Stimulated activated CD8-positive, alpha-beta memory T cell treated with anti-CD3 and anti-CD28 coated beads, Interleukin-7, amount 100 ng/mL, for 1 hour (primary cell): ENCODE results near the gene BSG.
A peak's percentile ranks its signal among the peaks of the same experiment; 100 is the strongest.

Experiments used
- DNase-seq, 2 donors: peaks; one replicate each; pipeline ENCODE4 v3.0.0-alpha.2; 2020; ENCODE audit warnings: low read depth in 2 of 2

The BSG gene

DNA sequence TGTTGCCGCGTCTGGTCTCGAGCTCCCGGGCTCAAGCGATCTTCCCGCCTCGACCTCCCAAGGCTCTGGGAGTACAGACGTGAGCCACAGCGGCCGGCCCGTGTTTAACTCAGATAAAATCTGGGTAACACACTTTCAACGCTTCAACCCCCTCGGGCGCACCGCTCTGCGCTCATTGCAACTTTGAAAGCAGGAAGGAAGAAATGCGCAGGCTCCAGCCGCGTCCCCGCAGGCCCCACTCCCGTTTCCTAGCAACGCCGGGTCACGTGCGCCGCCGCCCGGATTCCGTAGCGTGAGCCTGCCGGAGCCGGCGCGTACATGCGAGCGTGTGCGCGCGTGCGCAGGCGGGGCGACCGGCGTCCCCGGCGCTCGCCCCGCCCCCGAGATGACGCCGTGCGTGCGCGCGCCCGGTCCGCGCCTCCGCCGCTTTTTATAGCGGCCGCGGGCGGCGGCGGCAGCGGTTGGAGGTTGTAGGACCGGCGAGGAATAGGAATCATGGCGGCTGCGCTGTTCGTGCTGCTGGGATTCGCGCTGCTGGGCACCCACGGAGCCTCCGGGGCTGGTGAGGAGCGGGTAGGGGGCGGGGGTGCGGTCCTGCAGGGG, at the start of gene BSG:
TSS of gene BSG (plus strand) at position 457 of the 603 bp plus-strand sequence. CDS start at position 496, 39 bp downstream.
- peak; percentile 96 to 97 for DNase-seq

DNA sequence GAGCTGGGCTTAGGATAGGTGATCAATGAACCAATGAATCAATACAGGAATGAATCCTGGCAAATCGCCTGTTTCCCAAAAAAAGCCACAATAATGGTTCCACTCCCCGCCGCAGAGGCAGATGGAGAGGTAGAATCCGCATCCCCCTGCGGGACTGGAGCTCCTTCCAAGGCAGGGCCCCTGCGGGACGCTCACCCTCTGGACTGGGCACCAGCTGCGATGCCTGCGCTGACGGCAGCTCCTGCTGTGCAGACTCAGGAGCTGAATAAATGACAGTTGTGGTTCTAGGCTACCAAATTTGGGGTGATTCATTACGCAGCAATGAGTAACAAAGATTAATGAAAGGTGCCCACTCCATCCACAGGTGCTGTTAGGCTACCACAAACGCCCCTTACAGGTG, 49.7 kb upstream of the BSG start:
- no peak for DNase-seq

DNA sequence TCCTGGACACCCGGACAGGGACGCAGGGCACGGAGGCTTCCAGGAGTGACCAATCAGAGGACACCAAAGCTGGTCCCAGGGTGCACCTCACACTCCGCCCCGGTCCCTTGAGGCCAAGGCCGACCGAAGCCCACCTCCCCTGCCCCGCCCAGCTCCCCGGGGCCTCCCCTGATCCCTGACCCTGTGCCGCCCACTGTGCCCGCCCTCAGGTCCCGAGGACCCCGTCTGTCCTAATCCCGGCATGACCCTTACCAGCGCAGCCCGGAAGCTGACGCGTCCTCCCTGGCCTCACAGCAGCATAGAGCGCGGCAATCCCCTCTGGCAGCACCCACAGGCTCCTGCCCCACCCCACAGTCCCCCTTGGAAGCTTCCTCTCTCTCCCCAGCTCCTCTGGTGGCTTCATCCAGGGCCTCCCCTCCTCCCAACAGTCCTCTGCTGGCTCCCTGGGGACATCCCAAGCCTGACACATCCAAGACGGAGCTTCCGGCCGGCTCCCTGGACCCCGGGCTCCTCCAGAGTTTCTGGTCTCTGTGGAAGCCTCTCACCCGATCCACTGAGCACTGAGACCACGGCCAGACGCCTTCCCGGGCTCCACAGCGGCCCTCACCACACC, 48.2 kb upstream of the BSG start:
- DNase-seq = no peak

DNA sequence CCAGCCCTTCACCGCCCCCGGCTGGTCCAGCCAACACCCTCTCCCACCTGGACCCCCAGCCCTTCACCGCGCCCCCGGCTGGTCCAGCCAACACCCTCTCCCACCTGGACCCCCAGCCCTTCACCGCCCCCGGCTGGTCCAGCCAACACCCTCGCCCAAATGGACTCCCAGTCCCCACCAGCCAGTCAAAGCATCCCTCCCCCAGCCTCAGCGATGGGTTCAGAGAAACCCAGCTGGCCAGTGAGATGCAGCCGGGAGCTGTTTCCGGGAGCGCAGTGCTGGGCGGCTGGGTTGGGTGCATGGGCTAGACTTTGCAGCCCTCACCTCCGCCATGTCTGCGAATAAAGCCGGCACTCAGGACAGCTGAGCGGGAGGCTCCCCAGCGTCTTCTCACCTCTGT, 47.4 kb upstream of the BSG start:
- no peak for DNase-seq

DNA sequence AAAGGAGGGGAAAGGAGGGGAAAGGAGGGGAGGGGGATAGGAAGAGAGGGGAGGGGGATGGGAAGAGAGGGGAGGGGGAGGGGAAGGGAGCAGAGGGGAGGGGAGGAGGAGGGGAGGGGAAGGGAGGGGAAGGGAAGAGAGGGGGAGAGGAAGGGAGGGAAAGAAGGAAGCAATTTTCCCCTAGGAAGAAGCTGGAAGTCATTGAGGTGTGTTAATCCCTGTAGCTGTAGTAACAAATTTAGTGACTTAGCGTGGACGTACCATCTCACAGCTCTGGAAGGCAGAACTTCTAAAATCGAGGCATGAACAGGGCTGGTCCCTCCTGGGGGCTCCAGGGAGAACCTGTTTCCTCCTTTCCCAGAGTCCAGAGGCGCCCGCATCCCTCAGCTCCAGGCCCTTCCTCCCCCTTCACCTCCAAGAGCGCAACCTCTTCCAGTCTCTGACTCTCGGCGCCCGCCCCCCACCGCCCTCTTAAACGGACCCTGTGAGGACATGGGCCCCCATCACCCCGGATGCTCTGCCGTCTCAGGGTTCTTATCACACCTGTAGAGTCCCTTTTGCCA, 46.5 kb upstream of the BSG start:
- DNase-seq = no peak

DNA sequence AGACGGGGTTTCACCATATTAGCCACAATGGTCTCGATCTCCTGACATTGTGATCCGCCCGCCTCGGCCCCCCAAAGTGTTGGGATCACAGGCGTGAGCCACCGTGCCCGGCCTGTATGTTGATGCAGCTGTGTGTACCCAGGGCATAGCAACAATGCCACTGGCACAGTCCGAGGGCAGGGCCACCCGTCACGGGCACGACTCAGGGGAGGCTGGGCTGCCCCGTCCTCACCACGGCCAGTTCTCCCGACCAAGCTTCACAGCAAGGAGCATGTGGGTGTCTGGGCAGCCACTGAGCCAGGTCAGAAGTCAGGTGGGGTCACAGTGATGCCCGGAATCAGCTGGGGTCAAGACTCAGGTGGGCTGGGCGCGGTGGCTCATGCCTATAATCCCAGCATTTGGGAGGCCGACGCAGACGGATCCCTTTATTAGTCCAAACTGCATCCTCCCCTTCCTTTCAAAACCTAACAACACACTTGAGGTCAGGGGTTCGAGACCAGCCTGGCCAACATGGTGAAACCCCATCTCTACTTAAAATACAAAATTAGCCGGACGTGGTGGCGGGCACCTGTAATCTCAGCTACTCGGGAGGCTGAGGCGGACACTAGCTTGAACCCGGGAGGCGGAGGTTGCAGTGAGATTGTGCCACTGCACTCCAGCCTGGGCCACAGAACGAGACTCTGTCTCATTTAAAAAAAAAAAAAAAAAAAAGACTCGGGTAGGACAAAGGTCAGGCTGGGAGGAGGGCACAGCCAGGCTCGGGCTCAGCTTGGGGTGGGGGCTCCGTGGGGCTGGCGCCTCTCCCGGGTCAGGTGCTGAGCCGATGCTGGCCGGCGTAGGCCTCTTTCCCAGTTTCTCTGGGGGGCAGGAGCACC, 42.0 kb upstream of the BSG start:
- no peak for DNase-seq

DNA sequence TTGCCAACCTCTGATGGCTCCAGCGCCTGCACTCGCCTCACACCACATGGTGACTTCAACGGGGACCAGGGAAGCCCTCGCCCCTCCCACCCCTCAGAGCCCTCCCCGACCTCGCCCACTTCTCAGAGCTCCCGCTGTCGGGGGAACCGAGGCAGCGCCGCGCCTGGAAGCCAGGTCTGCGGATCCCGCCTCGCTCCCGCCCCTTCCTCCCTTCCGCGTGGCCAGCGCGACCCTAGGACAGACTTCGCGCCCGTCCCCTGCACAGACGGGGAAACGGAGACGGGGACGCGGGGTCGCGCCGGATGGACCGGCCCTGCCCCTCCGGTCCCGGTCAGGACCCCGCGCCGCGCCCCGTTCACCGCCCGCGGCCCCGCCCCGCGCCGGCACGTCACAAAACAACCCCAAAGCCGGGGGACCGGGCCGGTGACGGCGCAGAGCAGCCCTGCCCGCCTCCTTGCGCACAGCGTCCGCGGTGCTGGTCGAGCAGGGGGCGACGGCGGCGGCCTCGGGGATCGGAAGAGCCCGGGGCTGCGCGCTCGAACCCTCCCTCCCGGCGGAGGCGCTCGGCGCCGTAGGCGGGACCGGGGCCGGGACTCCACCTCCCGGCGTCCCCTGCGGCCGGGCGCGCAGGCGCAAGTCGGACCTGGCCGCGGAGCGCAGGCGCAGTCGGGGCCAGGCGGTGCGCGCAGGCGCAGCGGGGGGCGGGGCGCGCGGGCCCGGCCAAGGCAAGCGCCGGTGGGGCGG, 41.2 kb upstream of the BSG start:
- peak; percentile 68 to 74 for DNase-seq

DNA sequence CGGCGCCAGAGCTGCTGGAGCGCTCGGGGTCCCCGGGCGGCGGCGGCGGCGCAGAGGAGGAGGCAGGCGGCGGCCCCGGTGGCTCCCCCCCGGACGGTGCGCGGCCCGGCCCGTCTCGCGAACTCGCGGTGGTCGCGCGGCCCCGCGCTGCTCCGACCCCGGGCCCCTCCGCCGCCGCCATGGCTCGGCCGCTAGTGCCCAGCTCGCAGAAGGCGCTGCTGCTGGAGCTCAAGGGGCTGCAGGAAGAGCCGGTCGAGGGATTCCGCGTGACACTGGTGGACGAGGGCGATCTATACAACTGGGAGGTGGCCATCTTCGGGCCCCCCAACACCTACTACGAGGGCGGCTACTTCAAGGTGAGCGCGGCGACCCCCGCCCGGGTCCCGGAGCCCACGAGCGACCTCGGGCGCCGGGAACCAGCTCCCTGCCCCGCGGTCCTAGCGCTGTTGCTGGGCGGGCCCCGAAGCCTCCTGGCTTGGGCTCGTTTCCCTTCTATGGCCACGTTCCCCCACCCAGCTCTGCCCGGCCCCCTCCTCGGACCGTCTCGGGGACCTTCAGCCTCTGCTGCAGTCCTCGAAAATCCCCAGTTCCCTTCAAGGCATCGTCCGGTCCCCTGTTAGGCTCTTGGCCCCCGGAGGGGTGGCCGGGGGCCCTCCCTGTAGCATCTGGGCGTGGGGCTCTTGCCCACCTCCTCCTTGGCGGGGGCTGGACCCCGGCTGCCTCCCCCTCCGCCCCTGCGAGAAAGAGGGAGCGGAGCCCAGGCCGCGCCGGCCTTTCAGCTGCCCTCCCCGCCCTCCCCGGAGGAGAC, 40.4 kb upstream of the BSG start, which contains the start of gene CDC34:
TSS of gene CDC34 (plus strand) at position 8 of the 808 bp plus-strand sequence. CDS start at position 180, 172 bp downstream.
- no peak for DNase-seq

DNA sequence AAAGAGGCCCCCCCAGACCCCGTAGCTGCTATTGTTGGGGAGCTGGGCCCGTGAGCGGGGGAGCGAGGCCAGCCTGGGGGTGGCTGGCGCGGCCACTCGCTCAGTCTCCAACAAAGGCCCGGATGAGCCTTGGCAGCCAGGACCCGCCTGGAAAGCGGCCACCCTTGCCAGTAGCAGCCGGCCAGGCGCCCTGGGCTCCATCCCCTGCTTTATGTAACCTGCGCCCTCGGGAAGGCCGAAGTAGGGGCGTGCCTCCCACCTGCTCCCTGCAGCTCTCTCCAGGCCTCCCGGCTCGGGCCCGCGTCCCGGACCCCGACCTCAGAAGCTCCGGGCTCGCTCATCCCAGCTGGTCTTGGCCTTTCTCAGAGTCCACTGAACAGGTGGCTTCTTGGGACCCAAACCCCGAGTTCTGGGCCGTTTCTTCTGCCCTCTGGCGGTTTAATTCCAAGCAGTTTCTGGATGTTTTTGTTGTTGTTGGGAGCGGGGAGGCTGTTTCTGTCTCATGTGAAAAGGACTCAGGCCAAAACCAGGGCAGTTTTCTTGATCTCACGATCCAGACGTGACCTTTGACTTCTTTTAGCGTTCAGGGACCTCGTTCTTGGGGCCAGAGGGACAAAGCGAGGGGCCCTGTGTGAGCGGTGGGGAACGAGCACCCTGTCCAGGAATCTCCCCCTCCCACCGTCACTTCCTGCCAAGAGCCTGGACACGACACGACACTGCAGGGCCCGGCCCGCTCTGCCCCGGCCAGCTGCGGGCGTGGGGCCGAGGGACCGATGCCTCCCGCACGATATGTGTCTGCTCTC, 39.6 kb upstream of the BSG start:
- DNase-seq = no peak

DNA sequence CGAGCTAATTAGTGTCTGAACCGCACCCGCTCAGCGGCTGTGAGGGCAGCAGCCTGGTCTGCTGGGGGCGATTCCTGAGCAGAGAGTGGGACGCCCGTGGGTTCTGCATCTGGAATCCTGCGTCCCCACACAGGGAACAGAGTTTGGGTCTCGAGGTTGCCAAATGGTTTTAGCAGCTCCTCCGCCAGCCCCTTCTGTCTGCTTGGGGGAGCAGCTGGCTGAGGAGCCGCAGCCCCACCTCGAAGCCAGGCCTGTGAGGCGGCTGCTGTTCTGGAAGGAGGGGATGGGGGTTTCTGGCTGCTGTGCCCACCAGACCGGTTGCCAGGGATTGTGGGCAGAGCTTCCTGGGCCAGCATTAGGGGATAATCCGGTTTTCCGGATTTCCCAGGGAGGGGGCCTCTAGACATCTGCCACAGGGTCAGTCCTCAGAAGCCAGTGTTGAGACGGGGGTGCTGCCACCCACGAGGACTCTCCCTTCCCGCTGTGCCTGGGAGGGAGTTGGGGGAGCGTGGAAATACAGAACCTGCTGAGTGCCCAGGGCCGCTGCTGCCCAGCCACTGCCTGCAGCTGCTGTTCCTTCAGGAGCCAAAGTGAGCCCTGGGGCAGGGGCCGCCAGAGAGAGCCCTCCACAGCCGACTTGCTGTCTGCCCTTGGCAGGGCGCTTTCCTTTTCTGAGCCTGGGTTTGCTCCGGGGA, 38.9 kb upstream of the BSG start:
- DNase-seq = no peak

DNA sequence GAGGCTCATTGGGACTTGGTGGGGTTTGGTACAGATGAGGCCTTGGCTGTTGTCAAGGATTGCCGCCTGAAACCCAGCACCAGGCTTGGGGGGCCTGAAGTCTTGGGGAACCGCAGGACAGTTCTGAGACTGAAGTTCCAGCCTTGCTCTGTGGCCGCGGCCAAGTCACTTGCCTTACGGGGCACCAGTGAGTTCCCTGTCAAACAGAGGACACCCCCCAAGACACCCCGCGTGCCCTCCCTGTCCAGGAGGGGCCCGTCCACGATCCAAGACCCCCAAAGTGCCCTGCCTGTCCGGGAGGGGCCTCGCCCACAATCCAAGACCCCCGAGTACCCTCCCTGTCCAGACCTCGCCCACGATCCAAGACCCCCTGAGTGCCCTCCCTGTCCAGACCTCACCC, 38.3 kb upstream of the BSG start:
- DNase-seq = no peak

DNA sequence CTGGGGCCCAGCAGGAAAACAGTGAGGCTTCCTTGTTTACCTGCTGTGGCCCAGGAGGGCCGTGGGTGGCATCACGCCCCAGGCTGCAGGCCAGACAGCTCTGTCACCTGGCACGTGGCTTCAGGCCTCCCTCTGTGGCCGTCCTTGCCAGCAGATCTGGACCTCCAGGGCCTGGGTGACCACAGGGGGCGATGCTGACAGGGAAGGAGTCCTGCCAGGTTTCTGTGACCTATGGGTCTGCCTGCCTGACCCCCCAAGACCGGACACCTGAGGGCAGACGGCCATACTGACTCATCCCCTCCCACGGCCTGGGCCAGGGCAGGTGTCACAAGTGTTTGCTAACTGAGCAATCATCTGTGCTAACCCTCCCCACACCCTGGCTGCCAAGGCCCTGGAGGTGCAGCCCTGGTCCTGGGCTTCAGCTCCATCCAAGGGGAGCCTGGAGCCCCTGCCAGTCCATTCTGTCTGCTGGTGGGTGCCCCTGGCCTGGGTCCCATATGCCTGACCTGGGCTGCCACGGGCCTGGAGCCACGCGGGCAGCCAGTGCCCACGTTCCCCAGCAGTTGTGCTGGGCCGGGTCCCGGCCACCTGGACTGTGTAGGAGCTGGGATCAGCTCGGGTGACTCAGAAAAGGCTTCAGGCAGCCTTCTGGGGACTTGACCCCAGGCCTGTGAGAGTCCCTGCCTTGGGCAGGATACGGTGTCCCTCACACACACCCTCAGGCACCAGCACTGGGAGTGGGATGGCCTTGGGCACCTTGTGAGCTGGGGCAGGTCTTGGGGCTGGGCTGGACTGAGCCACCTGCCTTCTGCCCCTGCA, 37.2 kb upstream of the BSG start:
- DNase-seq = no peak

DNA sequence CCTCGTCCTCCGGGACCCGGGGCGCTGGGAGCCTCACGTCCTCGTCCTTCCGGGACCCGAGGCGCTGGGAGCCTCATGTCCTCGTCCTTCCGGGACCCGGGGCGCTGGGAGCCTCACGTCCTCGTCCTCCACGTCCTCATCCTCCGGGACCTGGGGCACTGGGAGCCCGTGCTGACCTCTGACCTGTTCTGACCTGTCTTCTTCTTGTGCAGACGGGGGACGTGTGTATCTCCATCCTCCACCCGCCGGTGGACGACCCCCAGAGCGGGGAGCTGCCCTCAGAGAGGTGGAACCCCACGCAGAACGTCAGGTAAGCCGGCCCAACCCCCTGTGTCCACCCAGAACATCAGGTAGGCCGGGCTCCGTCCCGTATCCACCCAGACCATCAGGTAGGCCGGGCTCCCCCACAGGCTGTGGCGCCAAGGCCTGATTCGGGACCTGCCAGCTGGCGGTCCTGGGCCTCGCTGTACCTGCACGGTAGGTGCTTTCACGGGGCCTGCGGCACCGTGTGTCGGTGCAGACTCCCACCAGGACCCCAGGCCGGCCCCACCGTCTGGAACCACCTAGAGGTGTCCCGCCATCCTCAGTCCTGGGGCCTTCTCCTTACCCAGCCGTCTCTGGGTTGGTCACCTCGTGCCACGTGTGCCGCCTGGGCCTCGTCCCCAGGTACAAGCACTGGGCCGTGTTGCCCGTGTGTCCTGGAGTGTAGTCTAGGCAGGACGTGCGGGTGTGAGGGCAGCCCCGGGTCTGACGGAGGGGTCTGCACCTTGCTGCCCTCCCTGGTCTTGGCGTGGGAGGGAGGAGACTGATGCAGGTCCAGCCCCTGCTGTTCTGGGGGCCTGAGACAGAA, 36.1 kb upstream of the BSG start:
- no peak for DNase-seq

DNA sequence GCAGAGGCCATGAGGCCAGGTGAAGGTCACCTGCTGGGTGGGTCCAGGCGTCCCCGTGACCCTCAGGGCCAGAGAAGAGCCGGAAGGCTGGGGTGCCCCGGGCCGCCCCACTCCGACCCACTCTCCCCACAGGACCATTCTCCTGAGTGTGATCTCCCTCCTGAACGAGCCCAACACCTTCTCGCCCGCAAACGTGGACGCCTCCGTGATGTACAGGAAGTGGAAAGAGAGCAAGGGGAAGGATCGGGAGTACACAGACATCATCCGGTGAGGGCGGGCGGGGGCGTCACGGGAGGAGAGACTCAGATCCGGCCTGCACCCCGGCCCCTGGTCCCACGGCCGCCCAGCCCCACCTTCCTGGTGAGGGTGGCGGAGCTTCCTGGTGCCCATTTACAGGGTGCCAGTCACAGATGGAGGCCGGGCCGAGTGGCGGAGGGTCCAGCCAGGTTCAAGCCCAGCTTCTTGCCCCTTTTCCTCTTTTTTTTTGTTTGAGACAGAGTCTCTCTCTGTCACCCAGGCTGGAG, 35.5 kb upstream of the BSG start:
- DNase-seq = no peak

DNA sequence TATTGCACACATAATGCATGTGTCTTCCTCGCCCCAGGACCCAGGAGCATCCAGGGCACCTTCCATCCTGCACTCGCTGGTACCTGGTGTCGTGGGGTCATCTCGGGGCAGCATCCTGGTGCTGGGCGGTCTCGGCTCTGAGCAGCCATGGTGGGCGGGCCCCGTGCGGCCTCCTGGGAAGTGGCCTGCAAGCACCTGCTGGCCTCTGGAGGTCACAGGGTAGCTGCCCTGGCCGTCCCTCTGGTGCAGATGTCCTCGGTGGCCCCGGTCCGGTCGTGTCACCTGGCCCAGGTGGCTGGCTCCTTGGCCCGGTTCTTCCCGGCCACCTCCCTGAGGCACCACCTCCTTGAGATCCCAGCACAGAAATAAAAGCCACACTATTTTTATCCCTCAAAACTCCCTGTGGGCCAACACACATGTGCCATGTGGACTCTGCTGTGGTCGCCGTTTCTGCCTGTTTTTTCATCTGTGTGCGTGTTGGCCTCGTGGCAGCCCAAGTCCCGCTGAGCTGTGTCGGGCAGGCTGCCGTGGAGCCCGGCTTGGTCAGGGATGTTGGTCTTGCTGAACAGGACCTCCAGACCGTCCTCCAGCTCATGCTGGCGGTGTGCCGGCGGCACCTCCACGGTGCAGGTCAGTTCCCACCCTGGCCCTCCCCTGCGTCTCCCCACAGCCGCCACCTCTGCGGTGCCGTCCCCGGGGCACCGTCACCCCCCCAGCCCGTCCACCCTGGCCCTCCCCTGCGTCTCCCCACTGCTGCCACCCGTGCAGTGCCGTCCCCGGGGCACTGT, 33.6 kb upstream of the BSG start:
- no peak for DNase-seq

DNA sequence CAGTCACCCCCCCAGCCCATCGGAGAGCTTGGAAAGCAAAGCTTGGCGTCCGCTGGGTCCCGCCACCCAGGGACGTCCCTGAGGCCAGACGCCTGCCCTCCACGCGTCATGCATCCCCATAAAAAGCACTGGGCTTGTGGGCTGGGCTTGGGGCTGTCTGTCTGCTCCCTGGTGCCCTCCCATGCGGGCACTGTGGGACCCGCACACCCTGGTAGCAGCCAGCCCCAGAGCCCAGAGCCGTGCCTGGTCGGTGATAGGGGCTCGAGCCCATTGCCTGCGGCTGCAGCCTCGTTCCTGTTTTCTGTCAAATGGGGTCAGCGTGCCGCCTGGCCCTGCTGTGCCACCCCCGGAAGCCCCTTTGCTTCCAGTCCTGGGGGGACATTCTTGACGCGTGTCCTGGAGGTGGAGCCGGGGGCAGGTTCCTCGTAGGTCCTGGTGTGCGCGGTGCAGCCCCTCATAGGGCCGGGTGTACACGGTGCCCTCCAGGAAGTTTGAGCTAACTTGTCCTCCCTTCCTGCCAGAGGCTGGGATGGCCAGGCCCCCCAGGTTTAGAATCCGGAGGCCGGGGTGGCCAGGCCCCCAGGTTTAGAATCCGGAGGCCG, 32.9 kb upstream of the BSG start:
- no peak for DNase-seq
